ENCODE results near the gene PHF12. TPM values are rescaled to one million over a fixed set of nuclear protein-coding genes. Genes with fewer than 3 reads are reported as not detected.

Gene PHF12
- total RNA-seq, 6 experiments from 2014 or later: 26.4 to 33.6 (median 29.8) TPM

DNA sequence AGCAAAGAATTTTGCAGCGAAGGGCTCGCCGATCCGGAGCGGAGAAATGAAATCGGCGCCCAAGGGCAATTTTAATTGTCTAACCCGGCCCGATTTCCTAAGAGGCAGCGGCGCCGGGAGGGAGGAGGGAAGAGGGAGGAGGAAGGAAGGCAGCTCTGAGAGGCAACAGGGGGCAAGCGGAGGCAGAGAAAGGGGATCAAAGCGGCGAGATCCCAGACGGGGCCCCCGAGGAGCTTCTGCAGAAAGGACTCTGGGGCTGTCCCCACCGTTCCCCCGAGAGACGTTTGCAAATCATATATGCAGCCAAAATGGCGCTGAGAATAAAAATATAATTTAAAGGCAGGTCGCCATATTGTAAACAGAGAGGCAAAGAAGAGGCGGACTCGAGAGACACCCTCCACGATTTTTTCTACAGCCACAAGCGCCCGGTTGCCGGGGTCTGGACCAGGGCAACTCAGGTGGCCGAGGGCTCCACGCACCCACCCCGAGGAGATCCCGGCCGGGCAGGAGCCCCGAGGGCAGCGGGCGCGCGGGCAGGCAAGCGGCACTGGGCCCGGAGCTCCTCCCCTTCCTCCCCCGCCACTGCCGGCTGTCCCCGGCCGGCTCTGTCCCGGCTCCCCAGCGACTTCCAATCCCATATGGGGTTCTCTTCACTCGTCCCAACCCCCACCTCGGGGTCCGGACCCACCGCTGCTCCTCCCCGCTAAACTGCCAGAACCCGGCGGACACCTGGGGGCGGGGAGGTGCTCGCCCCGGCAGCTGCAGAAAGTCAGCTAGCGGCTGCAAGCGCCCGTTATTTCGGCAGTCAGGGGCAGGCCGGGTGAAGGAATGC is 1.9 kb downstream of the PHF12 start:
- peaks cover 18% of the 10 kb centered on the region for H3K36me3 Mint-ChIP-seq (ENCODE audit: low read depth)
- DNase-seq: peak; percentile 66

DNA sequence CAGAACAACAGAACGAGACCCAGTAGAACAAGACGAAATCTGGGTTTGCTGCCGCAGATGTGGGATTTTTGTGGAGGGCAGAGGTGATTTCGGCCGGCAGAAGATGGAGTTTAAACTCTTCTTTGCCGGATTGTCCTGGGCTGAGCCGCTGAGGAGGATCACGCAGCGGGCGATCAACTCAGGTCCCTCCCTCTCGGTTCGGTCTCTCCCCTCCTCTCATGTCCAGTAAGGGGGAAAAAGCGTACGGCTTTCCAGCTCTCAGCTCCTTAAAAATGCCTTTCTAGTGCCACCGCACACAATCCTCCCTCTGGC is 2.5 kb downstream of the PHF12 start:
- H3K4me1 Mint-ChIP-seq (ENCODE audit: low read depth): peaks cover 48% of the 10 kb centered on the region
- no peak for DNase-seq
- no peaks in the 10 kb centered on the region for H3K27me3 Mint-ChIP-seq (ENCODE audit: insufficient read depth)
- H3K9me3 Mint-ChIP-seq: no peaks in the 10 kb centered on the region
- TF ChIP-seq, protein P1, sequence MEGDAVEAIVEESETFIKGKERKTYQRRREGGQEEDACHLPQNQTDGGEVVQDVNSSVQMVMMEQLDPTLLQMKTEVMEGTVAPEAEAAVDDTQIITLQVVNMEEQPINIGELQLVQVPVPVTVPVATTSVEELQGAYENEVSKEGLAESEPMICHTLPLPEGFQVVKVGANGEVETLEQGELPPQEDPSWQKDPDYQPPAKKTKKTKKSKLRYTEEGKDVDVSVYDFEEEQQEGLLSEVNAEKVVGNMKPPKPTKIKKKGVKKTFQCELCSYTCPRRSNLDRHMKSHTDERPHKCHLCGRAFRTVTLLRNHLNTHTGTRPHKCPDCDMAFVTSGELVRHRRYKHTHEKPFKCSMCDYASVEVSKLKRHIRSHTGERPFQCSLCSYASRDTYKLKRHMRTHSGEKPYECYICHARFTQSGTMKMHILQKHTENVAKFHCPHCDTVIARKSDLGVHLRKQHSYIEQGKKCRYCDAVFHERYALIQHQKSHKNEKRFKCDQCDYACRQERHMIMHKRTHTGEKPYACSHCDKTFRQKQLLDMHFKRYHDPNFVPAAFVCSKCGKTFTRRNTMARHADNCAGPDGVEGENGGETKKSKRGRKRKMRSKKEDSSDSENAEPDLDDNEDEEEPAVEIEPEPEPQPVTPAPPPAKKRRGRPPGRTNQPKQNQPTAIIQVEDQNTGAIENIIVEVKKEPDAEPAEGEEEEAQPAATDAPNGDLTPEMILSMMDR (IDR thresholded peaks at IDR 0.05): no peak
- peaks cover 24% of the 10 kb centered on the region for H3K36me3 Mint-ChIP-seq (ENCODE audit: low read depth)
- H3K27ac Mint-ChIP-seq: peak overlapping the region; percentile 96
- peak overlapping the region; percentile 99 for H3K4me3 Mint-ChIP-seq

More for the DNA sequence above, 1.9 kb downstream of the PHF12 start:
- Mint-ChIP-seq H3K9me3 (no peaks in the 10 kb centered on the region), H3K4me3 (peak overlapping the region; percentile 99), H3K27me3 (ENCODE audit: insufficient read depth) (no peaks in the 10 kb centered on the region), H3K27ac (peak overlapping the region; percentile 96), H3K4me1 (ENCODE audit: low read depth) (peaks cover 42% of the 10 kb centered on the region)
- TF ChIP-seq, protein P1 (IDR thresholded peaks at IDR 0.05): no peak

DNA sequence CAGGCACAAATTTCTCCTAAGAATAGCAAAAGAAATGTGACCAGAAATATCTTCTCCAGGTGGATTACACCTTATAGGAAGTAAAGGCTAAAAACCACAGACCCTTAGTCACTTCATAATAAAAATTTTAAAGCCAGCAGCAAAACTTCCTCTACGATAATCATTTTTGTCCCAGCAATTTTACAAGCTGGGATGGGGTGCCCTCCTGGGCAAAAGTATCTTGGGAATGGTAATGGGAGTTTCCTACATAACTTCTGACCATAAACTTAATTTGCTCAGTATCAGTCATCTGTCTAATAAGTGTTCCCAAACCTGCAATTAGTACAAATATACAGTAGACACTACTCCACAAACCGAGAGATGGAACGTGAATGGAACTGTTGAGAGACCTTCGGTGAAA is 3.0 kb downstream of the PHF12 start:
- TF ChIP-seq, protein P1 (IDR thresholded peaks at IDR 0.05): no peak
- Mint-ChIP-seq H3K27ac (peak overlapping the region; percentile 96), H3K27me3 (ENCODE audit: insufficient read depth) (no peaks in the 10 kb centered on the region), H3K36me3 (ENCODE audit: low read depth) (peaks cover 29% of the 10 kb centered on the region), H3K4me1 (ENCODE audit: low read depth) (peaks cover 51% of the 10 kb centered on the region), H3K9me3 (no peaks in the 10 kb centered on the region), H3K4me3 (peak overlapping the region; percentile 99)
- no peak for DNase-seq

DNA sequence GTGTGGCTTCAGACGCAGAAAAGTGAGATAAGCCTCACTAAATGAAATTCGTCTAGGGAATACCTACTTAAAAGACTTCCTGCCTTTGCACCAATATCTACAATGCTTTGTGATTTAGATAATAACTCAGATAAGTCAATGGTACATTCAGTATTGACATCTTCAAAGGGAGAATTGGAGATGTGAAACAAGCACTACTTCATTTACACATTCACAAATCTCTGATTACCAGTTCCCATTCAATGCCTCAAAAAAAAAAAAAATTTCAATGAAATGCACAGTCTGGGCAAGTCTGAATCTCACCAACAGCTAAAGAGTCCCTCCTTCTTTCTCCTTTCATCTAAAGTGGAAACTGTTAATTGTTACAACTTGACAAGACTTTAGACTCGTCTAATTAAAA is 3.7 kb downstream of the PHF12 start:
- Mint-ChIP-seq H3K4me1 (ENCODE audit: low read depth) (peaks cover 51% of the 10 kb centered on the region), H3K36me3 (ENCODE audit: low read depth) (peaks cover 29% of the 10 kb centered on the region), H3K27me3 (ENCODE audit: insufficient read depth) (no peaks in the 10 kb centered on the region), H3K27ac (peak overlapping the region; percentile 96), H3K4me3 (peak overlapping the region; percentile 99), H3K9me3 (no peaks in the 10 kb centered on the region)
- TF ChIP-seq, protein P1 (IDR thresholded peaks at IDR 0.05): no peak
- DNase-seq: no peak

DNA sequence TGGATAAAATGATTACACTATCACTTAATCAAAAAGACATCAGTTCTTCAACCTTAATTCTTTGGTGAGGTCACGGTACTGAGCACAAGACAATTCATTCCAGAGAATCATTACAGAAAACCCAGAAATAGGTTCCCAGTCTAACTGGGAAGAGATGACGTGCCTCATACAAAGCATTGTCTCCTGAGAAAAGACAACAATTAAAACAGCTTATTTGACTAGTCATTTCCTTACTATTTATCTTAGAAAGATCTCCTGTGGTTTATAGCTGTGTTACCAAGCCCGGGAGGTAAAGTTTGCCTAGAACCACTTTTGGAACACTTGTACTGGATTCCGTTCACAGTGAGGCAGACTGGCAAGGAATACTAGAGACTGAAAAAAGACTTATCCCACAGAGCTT is 5.1 kb downstream of the PHF12 start:
- H3K9me3 Mint-ChIP-seq: no peaks in the 10 kb centered on the region
- TF ChIP-seq, protein P1 (IDR thresholded peaks at IDR 0.05): no peak
- no peaks in the 10 kb centered on the region for H3K27me3 Mint-ChIP-seq (ENCODE audit: insufficient read depth)
- peak overlapping the region; percentile 82 for H3K4me3 Mint-ChIP-seq
- peaks cover 29% of the 10 kb centered on the region for H3K36me3 Mint-ChIP-seq (ENCODE audit: low read depth)
- DNase-seq: peak; percentile 93
- H3K27ac Mint-ChIP-seq: peak overlapping the region; percentile 96
- peaks cover 51% of the 10 kb centered on the region for H3K4me1 Mint-ChIP-seq (ENCODE audit: low read depth)
